ENCODE results near the gene DISC1. TPM values are rescaled to one million over a fixed set of nuclear protein-coding genes. Genes with fewer than 3 reads are reported as not detected.

The DISC1 gene
- total and polyA plus RNA-seq, 2 of the 13 experiments (the other 11 are each of a cell fraction or from before 2014, with no cell fraction given) = 4.2 to 4.6 TPM

DNA sequence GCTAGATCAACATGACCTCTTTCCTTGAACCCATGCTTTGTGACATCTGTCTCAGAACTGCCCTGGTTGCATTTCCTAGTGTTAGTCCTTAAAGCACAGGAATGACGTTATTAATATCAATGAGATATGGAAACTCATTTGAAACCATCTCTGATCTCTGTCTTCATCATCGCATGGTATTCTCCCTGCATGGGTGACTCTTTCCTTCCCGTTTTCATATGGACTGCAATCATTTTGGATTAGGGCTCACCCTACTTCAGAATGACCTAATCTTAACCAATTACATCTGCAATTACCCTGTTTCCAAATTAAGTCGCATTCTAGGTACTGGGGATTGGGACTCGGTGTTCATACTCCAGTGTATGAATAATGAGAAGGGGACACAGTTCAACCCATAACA, 41.7 kb upstream of the DISC1 start (continued):
- TF ChIP-seq USF2 (IDR thresholded peaks at IDR 0.05; ENCODE audit: low read depth, low read length) (no peak), USF2 (CRISPR knock-in tag; IDR thresholded peaks at IDR 0.05; ENCODE audit: borderline replicate concordance) (no peak), PREB (CRISPR knock-in tag; IDR thresholded peaks at IDR 0.05) (no peak), GFI1 (CRISPR knock-in tag; IDR thresholded peaks at IDR 0.05; ENCODE audit: borderline replicate concordance) (no peak), RAD51 (IDR thresholded peaks at IDR 0.05; ENCODE audit: borderline replicate concordance) (no peak), KDM4B (CRISPR knock-in tag; IDR thresholded peaks at IDR 0.05) (no peak), ZNF281 (CRISPR knock-in tag; IDR thresholded peaks at IDR 0.05; ENCODE audit: borderline replicate concordance) (no peak)
